ENCODE measurements around the gene MCC.

GRCh38 chr5:113235884-113236283 is 252.4 kb downstream of the MCC start:
- TF ChIP-seq YY1 (IDR thresholded peaks at IDR 0.05) = no peak
- no peak for TF ChIP-seq TAF1 (conservative IDR thresholded peaks at IDR 0.05)
- no peak for TF ChIP-seq CTCF (IDR thresholded peaks at IDR 0.05; ENCODE audit: low read depth, low read length, missing input control)
- TF ChIP-seq MAX (IDR thresholded peaks at IDR 0.05) = no peak

All from liver (tissue), 3 donors.